Measurements from ENCODE around the gene ADARB1. TPM values are rescaled to one million over a fixed set of nuclear protein-coding genes. Genes with fewer than 3 reads are reported as not detected.

ADARB1 gene
- total RNA-seq, 1 donor from 2014 or later: 15.9 TPM

DNA sequence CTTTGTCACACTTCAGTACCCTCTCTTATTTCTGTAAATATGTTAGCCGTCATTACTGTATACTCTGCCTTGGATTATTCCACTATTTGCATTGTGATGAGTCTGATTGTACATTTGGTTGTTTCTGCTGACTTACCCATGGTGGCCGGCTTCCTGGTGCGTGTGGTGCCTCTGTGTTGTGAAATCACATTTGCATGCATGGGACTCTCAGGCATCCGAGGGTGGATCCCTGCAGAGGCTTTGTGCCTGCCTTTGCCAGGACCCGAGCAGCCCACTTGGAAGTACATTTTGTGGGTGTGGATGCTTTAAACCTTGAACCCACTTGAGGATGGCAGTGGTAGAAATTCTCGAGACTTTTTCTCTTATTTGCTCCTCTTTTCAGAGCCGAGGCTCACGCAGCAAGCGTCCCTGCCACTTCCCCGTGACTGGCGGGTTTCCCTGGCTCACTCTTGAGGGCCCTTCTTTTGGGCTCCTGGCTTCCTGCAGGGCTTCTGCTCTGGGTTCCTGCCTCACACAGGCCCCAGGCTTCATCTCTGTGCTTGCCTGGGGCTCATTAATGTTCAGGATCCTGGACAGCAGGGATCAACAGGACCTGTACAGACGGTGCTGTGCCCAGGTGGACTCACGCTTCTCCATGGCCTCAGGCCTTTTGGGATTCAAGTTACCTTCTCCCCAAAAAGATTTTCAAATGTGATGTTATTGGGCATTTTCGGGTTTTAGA is 176.7 kb downstream of the ADARB1 start:
- no peak for DNase-seq (ENCODE audit: low read depth in 2 of 2)

DNA sequence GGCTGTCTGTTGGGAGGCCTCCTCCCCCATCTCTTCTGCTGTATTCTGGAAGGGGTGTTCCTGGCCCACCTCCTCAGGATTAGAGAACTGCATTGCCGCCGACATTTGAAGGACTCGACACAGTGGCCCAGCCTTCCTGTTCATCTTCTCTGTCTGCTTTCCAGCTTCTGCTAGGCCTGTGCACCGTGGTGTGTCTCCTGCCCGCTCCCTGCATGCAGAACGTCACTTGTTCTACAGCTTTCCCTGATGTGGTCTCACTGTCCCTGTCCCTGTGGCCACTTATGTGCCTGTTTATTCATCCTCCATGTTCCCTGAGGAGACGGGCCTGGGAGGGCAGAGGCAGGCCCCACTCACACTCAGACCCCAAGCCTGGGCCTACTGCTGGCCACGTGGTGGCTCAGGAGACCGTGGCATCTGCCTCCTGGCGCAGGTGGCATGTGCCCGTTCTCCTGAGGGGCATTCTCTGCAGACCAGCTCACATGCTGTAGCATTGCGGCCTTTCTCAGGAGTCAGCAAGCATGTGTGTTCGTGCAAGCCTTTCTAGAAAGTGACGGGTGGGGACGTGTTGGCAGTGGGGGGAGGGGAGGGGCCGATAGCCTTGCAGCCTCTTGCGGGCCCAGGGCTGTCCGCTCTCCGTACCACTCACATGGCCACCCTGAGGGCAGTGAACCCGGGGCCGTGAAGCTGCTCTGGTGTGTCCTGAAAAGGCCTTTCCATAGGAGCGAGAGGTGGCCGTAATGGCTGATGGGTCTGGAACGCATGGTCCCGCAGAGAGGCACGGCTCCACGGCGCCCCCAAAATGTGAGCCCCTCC is 177.5 kb downstream of the ADARB1 start:
- no peak for DNase-seq (ENCODE audit: low read depth in 2 of 2)

GRCh38 chr21:45252448-45252925 is 178.1 kb downstream of the ADARB1 start:
- no peak for DNase-seq (ENCODE audit: low read depth in 2 of 2)

DNA sequence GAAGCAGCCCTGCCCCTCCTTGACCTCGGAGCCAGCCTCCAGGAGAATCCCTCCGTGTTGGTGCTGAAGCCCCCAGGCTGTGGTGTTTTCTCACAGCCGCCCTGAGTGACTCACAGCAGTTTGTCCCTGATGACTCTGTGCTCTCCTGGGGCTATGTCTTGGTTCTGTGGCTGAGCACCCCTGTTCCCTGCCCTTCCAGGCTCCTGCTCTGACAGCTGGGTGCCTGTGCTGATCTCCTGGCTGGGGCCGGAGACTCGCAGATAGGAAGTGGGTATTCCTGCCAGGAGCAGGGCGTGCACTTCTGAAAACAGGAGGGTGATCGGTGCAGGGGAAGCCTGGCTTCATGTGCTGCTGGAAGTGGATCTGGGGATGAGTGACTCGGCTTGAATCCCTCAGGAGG is 178.8 kb downstream of the ADARB1 start:
- DNase-seq (ENCODE audit: low read depth in 2 of 2): peak in 1 of 2 donors; percentile 3

GRCh38 chr21:45253633-45254459 is 179.5 kb downstream of the ADARB1 start:
- DNase-seq (ENCODE audit: low read depth in 2 of 2): no peak

DNA sequence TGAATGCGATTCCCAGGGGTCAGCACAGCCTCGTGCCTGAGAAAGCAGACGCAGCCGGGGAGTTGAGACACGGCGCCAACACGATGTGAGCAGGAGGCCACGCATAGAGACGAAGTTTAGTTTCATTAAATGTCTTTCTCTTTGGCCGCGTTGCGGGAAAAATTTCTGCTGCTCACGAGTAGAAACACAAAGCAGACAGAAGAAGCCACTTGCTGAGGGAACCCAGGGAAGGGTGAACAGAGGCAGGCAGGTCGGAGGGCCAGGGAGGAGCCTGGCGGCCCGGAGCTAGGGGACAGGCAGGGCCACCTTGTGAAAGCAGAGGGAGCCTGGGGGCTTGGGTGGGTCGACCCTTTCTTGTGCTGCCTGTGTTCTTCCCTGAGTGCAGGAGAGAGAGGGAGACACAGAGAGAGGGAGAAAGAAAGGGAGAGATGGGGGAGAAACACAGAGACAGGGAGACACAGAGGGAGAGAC is 180.1 kb downstream of the ADARB1 start:
- no peak for DNase-seq (ENCODE audit: low read depth in 2 of 2)

DNA sequence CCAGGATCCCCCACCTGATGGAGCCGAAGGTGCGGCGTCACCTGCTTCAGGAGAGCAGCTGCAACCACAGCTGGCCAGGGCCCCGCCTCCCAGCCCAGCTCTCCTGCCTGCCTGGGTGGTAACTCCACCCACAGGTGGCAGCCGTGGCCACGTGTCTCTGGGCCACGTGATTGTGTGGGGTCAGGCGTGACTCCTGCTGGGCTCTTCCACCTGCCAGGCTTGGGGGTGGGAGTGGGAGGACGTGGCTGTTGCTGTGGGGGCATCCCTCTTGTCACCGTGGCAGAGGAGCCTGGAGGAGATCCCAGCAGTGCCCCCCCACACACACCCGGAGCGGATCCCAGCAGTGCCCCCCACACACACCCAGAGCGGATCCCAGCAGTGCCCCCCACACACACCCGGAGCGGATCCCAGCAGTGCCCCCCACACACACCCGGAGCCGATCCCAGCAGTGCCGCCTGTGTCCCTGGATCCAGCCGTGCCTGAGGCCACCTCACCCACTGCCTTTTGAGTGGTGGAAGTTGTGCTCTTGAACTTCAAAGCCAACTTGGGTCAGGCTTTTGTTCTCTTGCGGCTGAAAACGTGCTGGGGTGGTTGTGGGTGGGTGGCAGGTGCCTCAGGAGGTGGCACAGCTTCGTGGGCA is 181.1 kb downstream of the ADARB1 start:
- no peak for DNase-seq (ENCODE audit: low read depth in 2 of 2)

GRCh38 chr21:45256021-45256911 is 181.9 kb downstream of the ADARB1 start:
- DNase-seq (ENCODE audit: low read depth in 2 of 2): no peak

GRCh38 chr21:45256912-45257672 is 182.7 kb downstream of the ADARB1 start:
- DNase-seq (ENCODE audit: low read depth in 2 of 2): peak in 1 of 2 donors; percentile 43

DNA sequence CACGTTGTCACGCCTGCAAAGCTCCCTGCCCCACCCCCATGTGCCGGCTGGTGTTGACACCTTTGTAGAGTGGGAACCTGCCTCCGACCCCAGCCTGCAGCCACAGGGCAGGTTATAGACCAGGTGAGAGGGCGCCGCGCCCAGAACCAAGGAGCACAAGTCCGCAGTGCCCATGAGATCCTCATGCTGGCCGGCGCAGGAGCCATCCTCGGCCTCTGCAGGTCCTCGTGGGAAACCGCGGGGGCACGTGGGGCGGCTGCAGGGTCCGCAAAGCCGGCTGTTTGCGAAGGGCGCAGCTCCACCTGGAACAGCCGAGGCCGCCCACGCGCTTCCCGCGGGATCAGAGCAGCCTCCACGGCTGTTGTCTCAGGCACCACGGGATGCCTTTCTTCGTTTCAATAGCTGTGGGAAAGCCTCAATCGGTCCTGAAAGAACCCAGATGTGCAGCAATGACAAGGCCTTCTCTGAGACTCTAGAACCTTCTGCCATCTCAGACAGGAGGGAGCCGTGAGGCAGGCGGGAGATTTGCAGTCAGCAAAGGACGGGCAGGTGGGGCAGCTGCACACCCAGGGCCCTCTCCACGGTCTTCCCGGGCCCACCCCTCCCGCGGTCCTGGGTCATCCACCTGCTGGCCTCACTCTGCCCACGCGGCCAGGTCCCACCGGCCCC is 183.4 kb downstream of the ADARB1 start:
- no peak for DNase-seq (ENCODE audit: low read depth in 2 of 2)

- no peak for DNase-seq (ENCODE audit: low read depth in 2 of 2)
Observed at GRCh38 chr21:45258466-45258865, 184.1 kb downstream of the ADARB1 start.

DNA sequence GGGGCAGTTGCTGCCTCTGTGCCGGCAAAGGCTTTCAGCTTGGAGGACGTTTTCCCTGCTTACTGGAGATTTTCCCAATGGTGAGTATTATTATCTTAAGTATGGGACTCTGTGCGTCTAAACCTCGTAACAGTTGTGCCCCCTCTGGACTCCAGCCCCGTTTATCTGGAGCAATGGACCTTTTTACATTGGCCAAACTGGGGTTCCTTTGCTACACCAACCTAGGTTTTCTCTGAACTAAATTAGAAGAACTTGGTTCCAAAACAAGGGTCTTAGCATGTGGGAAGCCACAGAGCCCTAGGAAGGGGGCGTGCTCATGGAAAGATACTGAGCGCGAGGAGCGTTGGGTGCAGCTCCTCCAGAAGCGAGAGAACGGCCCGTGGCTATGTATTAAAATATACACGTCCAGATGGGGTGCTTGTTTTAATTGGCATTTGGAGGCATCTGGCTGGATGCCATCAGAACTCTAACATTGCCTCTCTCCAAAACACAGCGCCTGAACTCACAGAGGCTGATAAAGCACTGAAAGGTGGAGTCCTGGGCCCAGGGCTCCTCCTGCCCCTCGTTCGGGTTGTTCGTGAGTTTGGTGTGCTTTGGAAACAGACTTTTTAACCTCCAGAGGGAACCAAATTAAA is 184.9 kb downstream of the ADARB1 start:
- no peak for DNase-seq (ENCODE audit: low read depth in 2 of 2)

GRCh38 chr21:45260191-45260825 is 185.9 kb downstream of the ADARB1 start:
- no peak for DNase-seq (ENCODE audit: low read depth in 2 of 2)

DNA sequence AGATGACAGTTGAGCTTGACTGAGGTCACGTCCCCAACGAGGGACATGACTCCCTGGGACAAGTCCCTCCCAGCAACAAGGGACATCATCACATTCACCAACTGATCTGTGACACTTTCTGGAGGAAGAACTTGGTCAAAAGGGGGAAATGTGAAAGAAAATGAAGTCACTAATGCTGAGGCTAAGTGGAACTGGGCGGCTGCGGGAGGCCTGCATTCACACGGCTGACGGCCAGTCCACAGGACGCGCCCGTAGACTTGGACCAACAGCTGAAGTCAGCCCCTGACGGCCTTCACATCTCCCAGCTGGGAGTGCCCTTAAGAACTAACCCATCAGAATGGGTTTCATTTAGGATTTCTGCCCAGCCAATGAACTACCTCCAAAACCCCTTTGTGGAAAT is 186.7 kb downstream of the ADARB1 start:
- DNase-seq (ENCODE audit: low read depth in 2 of 2): no peak

DNA sequence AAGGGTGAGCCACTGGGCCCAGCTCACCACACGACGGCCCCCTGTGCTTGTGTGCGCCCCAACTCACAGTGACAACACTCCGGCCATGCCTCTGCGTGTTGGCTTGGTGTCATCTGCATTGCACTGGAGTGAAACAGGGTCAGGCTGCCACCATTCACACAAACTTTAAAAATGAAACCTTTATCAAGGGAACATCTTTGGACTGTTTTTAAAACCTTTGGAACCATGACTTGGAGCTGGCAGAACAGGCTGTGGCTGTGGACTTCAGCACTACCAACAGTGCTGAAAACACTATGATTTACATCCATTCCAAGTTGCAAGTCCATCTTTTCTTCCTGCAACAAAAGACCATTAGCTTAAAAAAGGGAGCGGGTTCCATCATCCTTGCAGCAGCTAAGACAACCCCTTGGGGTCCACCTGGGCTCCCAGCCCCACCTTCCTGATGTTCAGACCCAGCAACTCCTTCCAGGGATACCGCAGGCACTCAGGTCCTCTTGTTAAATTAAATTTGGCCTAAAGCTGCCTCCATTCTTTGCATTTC is 187.7 kb downstream of the ADARB1 start:
- no peak for DNase-seq (ENCODE audit: low read depth in 2 of 2)

DNA sequence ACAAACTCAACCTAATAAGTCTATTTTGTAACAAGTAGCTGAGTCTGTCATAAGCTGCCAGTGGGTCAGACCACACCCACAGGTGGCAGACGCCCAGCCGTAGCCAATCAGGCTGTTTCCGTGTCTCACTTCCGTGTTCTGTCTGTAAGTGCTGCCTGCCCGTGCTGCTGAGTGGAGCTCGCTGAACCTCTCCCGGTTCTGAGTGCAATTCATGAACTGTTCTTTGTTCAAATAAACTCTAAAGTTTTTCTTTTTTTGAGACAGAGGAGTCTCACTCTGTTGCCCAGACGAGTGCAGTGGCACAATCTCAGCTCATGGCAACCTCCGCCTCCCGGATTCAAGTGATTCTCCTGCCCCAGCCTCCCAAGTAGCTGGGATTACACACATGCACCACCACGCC is 188.2 kb downstream of the ADARB1 start:
- DNase-seq (ENCODE audit: low read depth in 2 of 2): peak in 1 of 2 donors; percentile 22

DNA sequence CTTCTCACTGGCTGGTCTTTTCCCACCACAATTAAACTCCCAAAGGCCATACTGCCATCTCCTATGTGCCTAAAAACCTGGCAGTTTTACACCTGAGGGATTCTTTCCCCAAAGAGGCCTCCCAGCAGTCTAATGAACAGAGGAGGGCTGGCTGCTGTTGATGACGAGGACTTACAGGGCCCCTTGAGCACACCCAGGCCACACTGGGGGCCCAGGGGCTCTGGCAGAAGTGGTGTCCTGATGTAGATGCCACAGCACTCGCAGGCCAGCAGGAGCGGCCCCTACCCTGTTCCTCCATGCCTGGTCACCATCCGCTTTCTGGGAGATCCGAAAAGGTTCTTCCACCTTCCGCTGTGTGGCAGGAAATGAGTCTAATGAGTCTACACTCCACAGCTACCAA is 189.2 kb downstream of the ADARB1 start:
- no peak for DNase-seq (ENCODE audit: low read depth in 2 of 2)

Measured in dermis microvascular lymphatic vessel endothelial cell (primary cell).